Stimulated activated effector memory CD8-positive, alpha-beta T cell treated with anti-CD3 and anti-CD28 coated beads, Interleukin-12 subunit alpha, Interleukin-12 subunit beta, amount 100 ng/mL, for 72 hours (primary cell): ENCODE results near the gene GDF11.

ENCODE experiments used
- ATAC-seq: fragments of 150-1000 bp; cut with Tn5 transposase; 2 replicates; pipeline ENCODE4 v1.10.0; 2021
- DNase-seq, 2 donors: peaks; one replicate each; pipeline ENCODE4 v3.0.0; 2021 to 2022; ENCODE audit warnings: low spot score in 2 of 2
- H3K27ac Mint-ChIP-seq: one replicate; pipeline ENCODE4 v1.8.0; 2022; ENCODE audit warnings: mild to moderate bottlenecking, mixed read lengths
- H3K36me3 Mint-ChIP-seq: one replicate; pipeline ENCODE4 v1.8.0; 2022; ENCODE audit warnings: mild to moderate bottlenecking, mixed read lengths
- H3K4me1 Mint-ChIP-seq: one replicate; pipeline ENCODE4 v1.8.0; 2022; ENCODE audit warnings: mixed read lengths
- H3K4me3 Mint-ChIP-seq: one replicate; pipeline ENCODE4 v1.8.0; 2022; ENCODE audit warnings: mild to moderate bottlenecking, mixed read lengths
- H3K9me3 Mint-ChIP-seq: one replicate; pipeline ENCODE4 v1.8.0; 2022; ENCODE audit warnings: mixed read lengths

Gene GDF11

GRCh38 chr12:55703901-55704761 lies 38.8 kb upstream of the GDF11 start:
- no peak for DNase-seq
- Mint-ChIP-seq H3K9me3 (no peaks in the 10 kb centered on the region), H3K4me3 (no peak overlapping the region), H3K4me1 (peaks cover 22% of the 10 kb centered on the region), H3K36me3 (no peaks in the 10 kb centered on the region), H3K27ac (no peak overlapping the region)
- no peak for ATAC-seq

DNA sequence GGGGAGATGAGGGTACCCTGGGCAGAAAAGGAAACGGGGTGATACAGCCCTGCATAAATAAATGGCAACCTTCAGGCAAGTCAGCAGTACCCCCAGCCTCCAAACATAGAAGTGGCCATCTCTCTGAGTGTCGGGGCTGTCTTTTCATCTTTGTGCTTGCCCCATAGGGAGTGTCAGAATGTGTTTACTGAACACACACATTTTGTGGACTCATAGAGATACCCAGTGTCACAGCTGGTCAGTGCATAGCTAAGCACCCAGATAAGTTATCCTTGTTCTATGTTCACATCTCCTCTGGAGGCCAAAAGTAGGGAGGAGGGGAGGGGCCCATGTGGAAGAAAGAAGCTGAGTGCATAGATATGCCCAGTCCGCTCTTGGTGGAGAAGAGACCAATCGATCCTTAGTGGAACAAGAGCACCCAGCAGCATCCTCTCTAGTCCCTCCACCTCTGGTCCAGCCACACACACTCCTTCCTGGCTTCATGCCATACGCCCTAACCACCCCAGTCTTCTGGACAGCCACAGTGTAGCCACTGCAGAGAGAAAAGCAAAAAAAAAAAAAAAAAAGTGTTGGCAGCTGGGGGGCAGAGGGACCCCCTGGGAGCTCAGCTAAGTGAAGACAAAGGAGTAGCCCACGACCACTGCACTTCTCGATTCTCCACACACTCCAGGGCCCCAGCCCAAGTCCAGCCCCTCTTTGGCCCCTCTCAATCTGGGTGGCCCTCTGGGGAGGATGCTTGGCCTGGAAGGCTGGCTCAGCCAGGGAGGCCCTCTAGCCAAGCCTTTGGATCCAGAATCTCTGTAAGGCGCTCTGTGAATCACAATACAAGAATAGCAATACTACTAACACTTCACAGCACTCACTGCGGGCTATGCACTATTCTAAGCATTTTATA lies 37.9 kb upstream of the GDF11 start:
- H3K4me1 Mint-ChIP-seq: peaks cover 23% of the 10 kb centered on the region
- H3K36me3 Mint-ChIP-seq: no peaks in the 10 kb centered on the region
- no peaks in the 10 kb centered on the region for H3K9me3 Mint-ChIP-seq
- no peak overlapping the region for H3K4me3 Mint-ChIP-seq
- ATAC-seq: no peak
- no peak overlapping the region for H3K27ac Mint-ChIP-seq
- DNase-seq: no peak

GRCh38 chr12:55705782-55706402 lies 37.0 kb upstream of the GDF11 start:
- Mint-ChIP-seq H3K4me1 (peaks cover 23% of the 10 kb centered on the region), H3K27ac (no peak overlapping the region), H3K9me3 (no peaks in the 10 kb centered on the region), H3K36me3 (no peaks in the 10 kb centered on the region), H3K4me3 (no peak overlapping the region)
- ATAC-seq (peak; percentile 46), DNase-seq (no peak)

DNA sequence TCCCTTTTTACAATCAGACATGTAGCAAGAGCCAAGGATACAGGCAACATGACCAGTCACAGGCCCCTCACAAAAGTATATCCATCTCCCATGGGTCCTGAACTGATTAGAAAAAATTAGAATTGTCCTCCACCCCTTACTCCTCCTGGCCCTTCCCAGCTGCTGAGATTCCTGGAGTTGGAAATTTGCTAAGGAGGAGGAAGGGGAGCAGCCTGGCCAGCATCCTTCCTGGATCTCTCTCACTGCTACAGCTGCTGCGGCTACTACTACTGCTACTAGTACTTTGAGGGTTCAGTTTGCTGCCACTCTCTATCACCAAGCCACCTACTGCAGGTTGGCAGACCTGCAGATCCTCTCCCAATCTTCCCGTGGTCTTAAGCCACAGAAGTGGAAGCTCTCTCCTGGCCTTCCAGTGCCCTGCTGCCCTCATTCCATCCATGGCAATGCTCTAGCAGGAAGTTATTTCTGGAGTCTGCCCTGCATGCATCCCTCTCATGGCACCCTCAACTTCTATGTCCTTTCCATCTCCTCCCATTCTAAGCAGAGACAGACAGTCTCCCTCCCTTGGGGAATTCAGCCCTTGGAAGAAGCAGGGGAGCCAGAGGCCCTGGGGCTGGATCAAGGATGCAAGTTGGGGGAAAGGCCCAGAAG lies 36.2 kb upstream of the GDF11 start:
- Mint-ChIP-seq H3K36me3 (no peaks in the 10 kb centered on the region), H3K9me3 (no peaks in the 10 kb centered on the region), H3K4me3 (peak overlapping the region; percentile 71), H3K27ac (no peak overlapping the region), H3K4me1 (peaks cover 23% of the 10 kb centered on the region)
- DNase-seq (no peak), ATAC-seq (no peak)

DNA sequence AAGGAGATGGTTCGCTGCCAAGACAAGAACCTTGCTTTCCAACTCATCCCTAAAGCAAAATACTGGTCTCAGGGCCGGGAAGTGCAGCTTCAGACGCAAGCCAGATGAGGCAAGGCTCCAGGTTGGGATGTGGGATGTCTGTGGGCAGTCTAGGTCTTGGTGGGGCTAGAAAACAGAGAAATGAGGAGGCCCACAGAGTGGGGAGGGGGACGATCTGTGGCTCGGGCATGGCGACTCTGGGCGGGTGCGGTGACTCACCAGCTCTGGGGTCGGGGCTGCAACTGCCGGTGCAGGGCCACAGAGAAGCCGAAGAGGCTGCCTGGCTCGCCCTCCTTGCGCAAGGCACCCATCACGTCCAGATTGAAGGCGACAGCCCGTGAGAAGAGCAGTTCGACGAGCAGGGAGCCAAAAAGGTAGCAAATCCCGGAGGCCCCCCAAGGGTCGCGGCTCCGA lies 35.7 kb upstream of the GDF11 start:
- DNase-seq: no peak
- Mint-ChIP-seq H3K4me3 (peak overlapping the region; percentile 71), H3K36me3 (no peaks in the 10 kb centered on the region), H3K9me3 (no peaks in the 10 kb centered on the region), H3K27ac (no peak overlapping the region), H3K4me1 (peaks cover 23% of the 10 kb centered on the region)
- ATAC-seq: peak; percentile 29

DNA sequence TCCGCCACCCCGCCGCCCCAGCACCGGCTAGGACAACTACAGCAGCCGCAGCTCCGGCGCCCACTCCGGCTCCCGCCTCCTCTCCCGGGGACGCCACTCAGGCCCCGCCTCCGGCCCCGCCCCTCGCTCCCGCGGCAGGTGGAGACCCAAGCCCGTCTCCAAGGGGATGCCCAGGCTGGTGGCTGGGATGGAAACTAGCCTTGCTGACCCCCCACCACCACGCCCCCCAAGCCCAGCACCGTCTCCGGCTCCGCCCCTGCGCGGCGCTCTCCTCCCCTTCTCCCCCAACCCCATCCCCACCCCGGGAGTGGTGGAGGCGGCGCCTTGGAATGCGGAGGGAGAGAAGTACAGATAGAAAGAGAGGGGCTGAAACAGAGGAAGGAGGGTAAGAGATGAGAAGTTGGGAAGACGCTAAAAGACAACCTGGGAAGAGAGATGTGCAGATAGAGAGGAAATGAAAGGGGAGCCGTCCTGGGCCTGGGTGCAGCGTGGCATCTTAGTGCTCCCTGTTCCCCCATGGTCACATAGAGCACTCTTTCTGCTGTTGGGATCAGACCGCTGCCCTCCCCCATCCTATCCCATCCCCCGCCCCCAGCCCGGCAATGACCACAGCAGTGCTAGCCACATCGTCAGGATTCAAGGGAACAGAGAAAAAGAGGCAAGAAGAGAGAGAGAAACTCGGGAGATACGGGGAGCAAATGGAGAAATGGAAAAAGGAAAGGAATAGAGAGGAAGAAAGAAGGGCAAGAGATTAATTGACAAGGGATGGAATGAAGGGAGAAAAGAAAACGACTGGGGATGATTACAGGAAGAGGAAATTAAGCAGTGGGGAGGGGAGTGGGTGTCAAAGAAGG lies 34.9 kb upstream of the GDF11 start, which contains the start of gene ITGA7:
ITGA7 (minus strand) TSS at position 64 of the 854 bp plus-strand sequence. CDS start 222 bp downstream, outside the sequence.
- Mint-ChIP-seq H3K36me3 (no peaks in the 10 kb centered on the region), H3K4me3 (peak within 1 kb of the TSS; percentile 71), H3K4me1 (peaks cover 23% of the 10 kb centered on the region), H3K27ac (peak within 1 kb of the TSS; percentile 52), H3K9me3 (no peaks in the 10 kb centered on the region)
- DNase-seq (peak; percentile 46 to 72), ATAC-seq (peak; percentile 84)

DNA sequence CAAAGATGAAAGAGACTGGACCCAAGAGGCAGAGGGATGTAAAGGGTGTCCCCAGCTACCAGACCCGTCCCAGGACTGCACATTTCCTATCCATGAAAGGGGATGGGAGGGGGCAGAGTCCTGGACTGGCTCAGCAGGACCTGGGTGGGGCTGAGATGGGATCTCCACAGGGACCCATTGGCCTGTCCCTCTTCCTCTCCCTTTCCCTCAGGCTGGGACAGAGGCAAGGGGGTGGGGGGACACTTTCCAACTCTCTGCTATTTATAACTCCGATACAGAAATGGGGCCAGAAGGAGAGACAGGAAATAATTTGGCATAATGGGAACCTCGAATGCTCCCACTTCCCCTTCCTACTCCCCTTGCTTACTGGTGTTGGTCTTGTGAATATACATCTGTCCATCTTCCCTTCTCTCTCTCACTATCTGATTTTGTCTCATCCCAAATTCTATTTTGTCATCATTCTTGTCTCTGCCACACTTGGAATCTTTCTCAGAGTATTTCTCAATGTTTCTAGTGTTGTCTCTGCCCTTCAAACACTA lies 34.2 kb upstream of the GDF11 start:
- Mint-ChIP-seq H3K4me3 (peak overlapping the region; percentile 71), H3K9me3 (no peaks in the 10 kb centered on the region), H3K4me1 (peaks cover 23% of the 10 kb centered on the region), H3K27ac (no peak overlapping the region), H3K36me3 (no peaks in the 10 kb centered on the region)
- ATAC-seq (no peak), DNase-seq (no peak)

GRCh38 chr12:55711786-55712553 lies 31.0 kb upstream of the GDF11 start:
- DNase-seq (no peak), ATAC-seq (no peak)
- H3K4me3 Mint-ChIP-seq: no peak overlapping the region
- H3K27ac Mint-ChIP-seq: no peak overlapping the region
- H3K36me3 Mint-ChIP-seq: peaks cover 18% of the 10 kb centered on the region
- H3K4me1 Mint-ChIP-seq: peaks cover 32% of the 10 kb centered on the region
- H3K9me3 Mint-ChIP-seq: no peaks in the 10 kb centered on the region

- Mint-ChIP-seq H3K9me3 (no peaks in the 10 kb centered on the region), H3K36me3 (peaks cover 27% of the 10 kb centered on the region), H3K27ac (no peak overlapping the region), H3K4me3 (no peak overlapping the region), H3K4me1 (peaks cover 35% of the 10 kb centered on the region)
- ATAC-seq: no peak
- DNase-seq: no peak
These were observed 30.1 kb upstream of the GDF11 start for GRCh38 chr12:55712700-55713415.

- H3K9me3 Mint-ChIP-seq: no peaks in the 10 kb centered on the region
- peaks cover 31% of the 10 kb centered on the region for H3K36me3 Mint-ChIP-seq
- DNase-seq (no peak), ATAC-seq (no peak)
- no peak overlapping the region for H3K4me3 Mint-ChIP-seq
- no peak overlapping the region for H3K27ac Mint-ChIP-seq
- peaks cover 35% of the 10 kb centered on the region for H3K4me1 Mint-ChIP-seq
These were observed 29.2 kb upstream of the GDF11 start for GRCh38 chr12:55713721-55714120.

- ATAC-seq: no peak
- H3K36me3 Mint-ChIP-seq: peaks cover 31% of the 10 kb centered on the region
- DNase-seq: no peak
- peak overlapping the region; percentile 98 for H3K27ac Mint-ChIP-seq
- H3K4me3 Mint-ChIP-seq: peak overlapping the region; percentile 91
- H3K4me1 Mint-ChIP-seq: peaks cover 34% of the 10 kb centered on the region
- H3K9me3 Mint-ChIP-seq: no peaks in the 10 kb centered on the region
These were observed 27.7 kb upstream of the GDF11 start for GRCh38 chr12:55715169-55715764.

GRCh38 chr12:55715833-55716581 lies 26.9 kb upstream of the GDF11 start, which contains the start of gene BLOC1S1:
TSS of gene BLOC1S1 (plus strand) at chr12:55716046. CDS start at chr12:55716052, 6 bp downstream.
- peaks cover 34% of the 10 kb centered on the region for H3K4me1 Mint-ChIP-seq
- H3K27ac Mint-ChIP-seq: peak within 1 kb of the TSS; percentile 98
- no peaks in the 10 kb centered on the region for H3K9me3 Mint-ChIP-seq
- H3K4me3 Mint-ChIP-seq: peak within 1 kb of the TSS; percentile 91
- ATAC-seq (peak; percentile 92), DNase-seq (peak; percentile 94 to 96)
- peaks cover 31% of the 10 kb centered on the region for H3K36me3 Mint-ChIP-seq
